GM18498 (cell line): ENCODE results near the gene SYT17.

Experiments
- ATAC-seq: cut with Tn5 transposase; IDR thresholded peaks from one replicate; pipeline ENCODE4 v1.9.1; 2021; ENCODE audit warnings: mild to moderate bottlenecking, moderate library complexity; ENCODE audit not compliant: unreplicated experiment

SYT17 gene

GRCh38 chr16:19213885-19214284, 45.8 kb downstream of the SYT17 start:
- ATAC-seq = no peak

- ATAC-seq = no peak
Observed at GRCh38 chr16:19215705-19216104, 47.7 kb downstream of the SYT17 start.

- no peak for ATAC-seq
Observed at GRCh38 chr16:19218581-19218980, 50.5 kb downstream of the SYT17 start.

- ATAC-seq = no peak
Observed at GRCh38 chr16:19219836-19220235, 51.8 kb downstream of the SYT17 start.

- ATAC-seq = no peak
Observed at GRCh38 chr16:19223235-19224170, 55.5 kb downstream of the SYT17 start.

- ATAC-seq = no peak
Observed at GRCh38 chr16:19225651-19226050, 57.6 kb downstream of the SYT17 start.

GRCh38 chr16:19227643-19228042, 59.6 kb downstream of the SYT17 start:
- no peak for ATAC-seq

- ATAC-seq = no peak
Observed at GRCh38 chr16:19228052-19228451, 60.0 kb downstream of the SYT17 start.

- ATAC-seq = no peak
Observed at GRCh38 chr16:19228575-19228974, 60.5 kb downstream of the SYT17 start.

GRCh38 chr16:19230575-19230974, 62.5 kb downstream of the SYT17 start:
- no peak for ATAC-seq

GRCh38 chr16:19231881-19232280, 63.8 kb downstream of the SYT17 start:
- no peak for ATAC-seq

GRCh38 chr16:19232988-19233387, 64.9 kb downstream of the SYT17 start:
- no peak for ATAC-seq

GRCh38 chr16:19235478-19235877, 67.4 kb downstream of the SYT17 start:
- ATAC-seq = no peak

GRCh38 chr16:19235886-19236285, 67.8 kb downstream of the SYT17 start:
- no peak for ATAC-seq

GRCh38 chr16:19236561-19237209, 68.6 kb downstream of the SYT17 start:
- no peak for ATAC-seq

- no peak for ATAC-seq
Observed at GRCh38 chr16:19238406-19238805, 70.4 kb downstream of the SYT17 start.

- no peak for ATAC-seq
Observed at GRCh38 chr16:19239511-19240155, 71.6 kb downstream of the SYT17 start.

GRCh38 chr16:19240494-19240893, 72.5 kb downstream of the SYT17 start:
- no peak for ATAC-seq

GRCh38 chr16:19241512-19241911, 73.5 kb downstream of the SYT17 start:
- no peak for ATAC-seq

- no peak for ATAC-seq
Observed at GRCh38 chr16:19242186-19242585, 74.1 kb downstream of the SYT17 start.

- ATAC-seq = no peak
Observed at GRCh38 chr16:19242987-19243575, 75.0 kb downstream of the SYT17 start.
